22Rv1 (cell line): Measurements from ENCODE around the gene MRFAP1.

Experiments used
- CTCF ChIP-seq: fragments of 450-650 bp; IDR thresholded peaks from 2 replicates; pipeline ENCODE4 v1.5.1; 2017; ENCODE audit warnings: mild to moderate bottlenecking
- ZFX ChIP-seq: fragments of 450-650 bp; IDR thresholded peaks from 2 replicates; pipeline ENCODE4 v1.6.1; 2017; ENCODE audit warnings: antibody characterized with exemption, borderline replicate concordance

GRCh38 chr4:6614701-6615230 is 25.7 kb upstream of the MRFAP1 start:
- TF ChIP-seq CTCF (no peak), ZFX (no peak)
